ENCODE data around the gene GPR89A. TPM values are rescaled to one million over a fixed set of nuclear protein-coding genes. Genes with fewer than 3 reads are reported as not detected.
"Not testable (repeated sequence)": the region's sequence is repeated elsewhere in the genome, so short reads cannot be mapped to it uniquely, and the experiment has no call there.

GPR89A gene
- polyA plus RNA-seq, 4 donors, result 37.3 to 49.2 (median 39.1) TPM

DNA sequence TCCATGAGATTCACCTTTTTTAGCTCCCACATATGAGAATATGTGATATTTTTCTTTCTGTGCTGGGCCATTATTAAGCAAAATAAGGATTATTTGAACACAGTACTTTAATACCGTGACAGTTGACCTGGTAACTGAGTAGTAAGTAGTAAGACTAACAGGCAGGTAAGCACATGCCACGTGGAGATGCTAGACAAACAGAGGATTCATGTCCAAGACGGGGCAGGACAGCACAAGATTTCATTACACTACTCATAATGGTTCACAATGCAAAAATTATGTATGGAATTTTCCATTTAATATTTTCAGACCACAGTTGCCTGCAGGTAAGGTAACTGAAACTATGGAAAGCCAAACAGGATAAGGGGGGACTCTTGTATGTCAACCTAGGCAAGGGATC is 77.1 kb downstream of the GPR89A start:
- DNase-seq (ENCODE audit: low read depth in 4 of 4, low spot score in 3 of 4), result not testable (repeated sequence)

DNA sequence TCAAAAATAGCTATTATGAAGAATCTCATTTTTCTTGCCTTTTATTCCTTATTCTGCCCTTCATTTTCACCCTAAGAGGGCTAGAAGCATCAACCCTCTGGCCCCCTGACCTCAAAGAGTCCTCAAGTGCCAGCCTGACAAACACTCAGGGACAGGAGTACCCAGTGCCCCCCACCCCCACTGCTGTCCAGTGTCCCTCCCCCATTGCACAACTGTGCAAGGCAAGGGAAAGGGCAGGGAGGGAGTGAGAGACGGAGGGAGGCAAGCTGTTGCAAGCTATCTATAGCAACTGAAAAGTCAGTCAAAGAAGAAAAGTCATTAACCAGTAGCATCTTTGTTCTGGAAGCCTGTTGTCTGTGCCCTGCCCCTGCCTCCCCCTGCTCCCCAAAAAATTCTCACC is 78.3 kb downstream of the GPR89A start:
- not testable (repeated sequence) for DNase-seq (ENCODE audit: low read depth in 4 of 4, low spot score in 3 of 4)

DNA sequence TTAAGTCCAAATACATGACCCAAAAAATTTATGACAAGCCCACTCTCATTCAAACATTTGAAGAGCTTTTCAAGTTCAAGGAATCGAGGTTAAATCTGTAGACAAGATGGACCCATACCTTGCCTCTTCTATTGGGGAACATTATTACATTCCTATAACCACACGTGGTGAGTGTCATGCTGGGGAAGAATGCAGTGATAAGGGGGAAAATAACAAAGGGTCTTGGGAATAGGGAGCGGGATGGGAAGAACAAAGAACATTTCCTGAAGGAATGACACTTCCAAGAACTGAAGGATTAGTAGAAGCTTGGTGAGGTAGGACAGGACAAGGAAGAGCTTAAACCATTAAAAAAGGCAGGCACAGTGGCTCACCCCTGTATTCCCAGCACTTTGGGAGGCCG is 80.5 kb downstream of the GPR89A start:
- no peak for DNase-seq (ENCODE audit: low read depth in 4 of 4, low spot score in 3 of 4)

DNA sequence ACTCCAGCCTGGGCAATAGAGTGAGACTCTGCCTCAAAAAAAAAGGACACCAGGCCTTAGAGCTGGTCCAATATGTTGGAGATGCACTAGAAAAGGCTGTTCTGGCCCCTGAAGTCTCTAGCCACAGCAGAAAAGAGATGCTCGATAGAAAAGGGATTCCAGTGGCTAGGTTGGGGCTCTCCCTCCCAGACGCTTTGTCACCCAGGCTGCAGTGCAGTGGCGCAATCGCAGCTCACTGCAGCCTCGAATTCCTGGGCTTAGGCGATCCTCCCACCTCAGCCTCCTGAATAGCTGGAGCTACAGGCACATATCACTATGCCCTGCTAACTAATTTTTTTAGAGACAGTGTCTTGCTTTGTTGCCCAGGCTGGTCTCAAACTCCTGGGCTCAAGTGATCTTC is 81.1 kb downstream of the GPR89A start:
- DNase-seq (ENCODE audit: low read depth in 4 of 4, low spot score in 3 of 4), result no peak

GRCh38 chr1:145689922-145690321 is 82.1 kb downstream of the GPR89A start:
- no peak for DNase-seq (ENCODE audit: low read depth in 4 of 4, low spot score in 3 of 4)

GRCh38 chr1:145690587-145691558 is 83.1 kb downstream of the GPR89A start:
- DNase-seq (ENCODE audit: low read depth in 4 of 4, low spot score in 3 of 4), result no peak

- DNase-seq (ENCODE audit: low read depth in 4 of 4, low spot score in 3 of 4), result no peak
These were observed 85.1 kb downstream of the GPR89A start for GRCh38 chr1:145692785-145693443.

GRCh38 chr1:145695821-145696629 is 88.2 kb downstream of the GPR89A start:
- no peak for DNase-seq (ENCODE audit: low read depth in 4 of 4, low spot score in 3 of 4)

DNA sequence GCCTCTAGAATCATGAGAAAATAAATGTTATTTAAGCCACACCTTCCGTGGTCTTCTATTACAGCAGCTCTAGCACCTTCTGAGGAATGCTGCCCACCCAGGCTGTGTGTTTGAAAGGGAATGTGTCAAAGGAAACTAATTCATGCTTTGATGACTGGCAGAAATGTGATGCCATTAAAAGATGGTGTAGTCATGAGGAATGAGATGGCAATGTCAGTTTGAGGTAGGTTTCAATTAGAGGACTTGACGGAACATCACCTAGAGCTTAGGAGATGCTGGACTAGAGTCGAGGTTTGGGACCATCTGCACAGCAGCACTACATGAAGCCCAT is 88.8 kb downstream of the GPR89A start:
- no peak for DNase-seq (ENCODE audit: low read depth in 4 of 4, low spot score in 3 of 4)

GRCh38 chr1:145701306-145701862 is 93.6 kb downstream of the GPR89A start:
- DNase-seq (ENCODE audit: low read depth in 4 of 4, low spot score in 3 of 4), result no peak

GRCh38 chr1:145702052-145702451 is 94.3 kb downstream of the GPR89A start:
- no peak for DNase-seq (ENCODE audit: low read depth in 4 of 4, low spot score in 3 of 4)

DNA sequence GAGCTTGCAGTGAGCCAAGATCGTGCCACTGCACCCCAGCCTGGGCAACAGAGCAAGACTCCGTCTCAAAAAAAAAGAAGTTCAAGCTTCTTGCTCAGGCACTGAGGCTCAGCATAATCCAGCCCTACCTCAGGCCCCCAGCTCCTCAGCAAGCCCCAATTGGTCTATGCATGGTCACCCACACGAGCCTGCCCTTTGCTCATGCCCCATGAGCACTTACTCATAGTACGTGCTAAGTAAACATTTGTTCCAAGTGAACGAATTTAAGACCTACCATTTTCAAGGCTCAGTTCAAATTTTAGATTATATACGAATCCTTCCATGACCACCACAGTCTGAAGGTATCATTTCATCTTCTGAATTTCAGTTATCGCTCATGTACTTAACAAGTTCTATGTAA is 95.0 kb downstream of the GPR89A start:
- DNase-seq (ENCODE audit: low read depth in 4 of 4, low spot score in 3 of 4), result no peak

GRCh38 chr1:145705622-145706021 is 97.8 kb downstream of the GPR89A start:
- DNase-seq (ENCODE audit: low read depth in 4 of 4, low spot score in 3 of 4), result no peak

GRCh38 chr1:145706086-145706664 is 98.4 kb downstream of the GPR89A start:
- no peak for DNase-seq (ENCODE audit: low read depth in 4 of 4, low spot score in 3 of 4)

- no peak for DNase-seq (ENCODE audit: low read depth in 4 of 4, low spot score in 3 of 4)
These were observed 99.5 kb downstream of the GPR89A start, which contains the start of gene PDZK1 for GRCh38 chr1:145707183-145707867. PDZK1 (minus strand) TSS chr1:145707368; CDS start chr1:145688021, 19,347 bp downstream.

GRCh38 chr1:145708063-145708462 is 100.3 kb downstream of the GPR89A start:
- no peak for DNase-seq (ENCODE audit: low read depth in 4 of 4, low spot score in 3 of 4)

DNA sequence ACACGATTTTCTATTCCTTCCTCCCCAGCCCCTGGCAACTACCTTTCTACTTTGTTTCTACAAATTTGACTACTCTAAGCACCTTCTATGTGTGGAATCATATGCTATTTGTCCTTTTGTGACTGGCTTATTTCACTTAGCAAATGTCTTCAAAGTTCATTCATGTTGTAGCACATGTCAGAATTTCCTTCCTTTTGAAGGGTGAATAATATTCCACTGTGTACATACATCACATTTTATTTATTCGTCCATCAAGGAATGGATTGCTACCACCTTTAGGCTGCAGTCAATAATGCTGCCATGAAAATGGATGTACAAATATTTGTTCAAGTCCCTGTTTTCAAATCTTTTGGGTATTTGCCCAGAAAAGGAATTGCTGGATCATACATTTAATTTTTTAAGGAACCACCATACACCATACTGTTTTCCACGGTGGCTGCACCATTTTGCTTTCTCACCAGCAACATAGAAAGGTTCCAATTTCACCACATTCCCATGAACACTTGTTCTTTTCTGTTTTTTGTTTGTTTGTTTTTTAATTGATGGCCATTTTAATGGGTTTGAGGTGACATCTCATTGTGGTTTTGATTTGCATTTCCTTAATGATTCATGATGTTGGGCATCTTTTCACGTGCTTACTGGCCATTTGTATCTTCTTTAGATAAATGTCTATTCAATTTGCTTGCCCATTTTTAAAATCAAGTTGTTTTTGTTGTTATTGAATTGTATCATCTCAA is 102.7 kb downstream of the GPR89A start:
- no peak for DNase-seq (ENCODE audit: low read depth in 4 of 4, low spot score in 3 of 4)

- peak in 2 of 4 donors; percentile 59 to 73 for DNase-seq (ENCODE audit: low read depth in 4 of 4, low spot score in 3 of 4)
These were observed 103.4 kb downstream of the GPR89A start for GRCh38 chr1:145711213-145711651.

DNA sequence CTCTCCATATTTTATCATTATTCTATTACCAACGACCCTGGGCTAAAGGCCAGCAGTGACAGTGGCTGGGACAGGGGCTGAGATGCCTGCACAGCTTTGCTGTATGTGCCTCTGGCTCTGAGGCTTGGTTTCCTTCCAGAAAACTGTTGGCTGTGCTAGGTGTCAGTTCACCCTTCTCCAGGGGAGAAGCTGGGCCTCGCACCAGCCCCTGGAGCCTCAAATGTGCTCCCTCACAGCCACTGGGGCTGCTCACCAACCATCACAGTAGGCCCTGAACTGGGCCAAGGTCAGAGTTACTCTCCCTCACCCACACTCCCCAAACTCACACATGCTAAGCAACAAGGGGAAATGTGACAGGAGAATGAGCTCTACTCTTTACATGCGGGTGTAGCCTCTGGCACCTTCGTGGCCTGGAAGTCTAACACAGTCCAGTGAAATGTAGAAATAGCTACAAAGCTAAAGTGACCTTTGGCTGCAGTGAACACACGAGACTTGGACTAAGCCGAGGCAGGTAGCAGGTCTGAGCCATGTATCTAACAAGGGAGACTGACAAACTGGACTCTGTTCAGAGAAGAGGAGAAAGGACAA is 106.8 kb downstream of the GPR89A start:
- no peak for DNase-seq (ENCODE audit: low read depth in 4 of 4, low spot score in 3 of 4)
